ENCODE results near the gene COQ7.

The COQ7 gene

GRCh38 chr16:19073863-19074262 lies 6.4 kb downstream of the COQ7 start:
- peaks cover 49% of the 10 kb centered on the region for H3K36me3 Mint-ChIP-seq
- H3K4me1 Mint-ChIP-seq: no peaks in the 10 kb centered on the region
- H3K9me3 Mint-ChIP-seq: no peaks in the 10 kb centered on the region
- DNase-seq (ENCODE audit: low spot score in 2 of 2) (no peak), ATAC-seq (no peak)
- H3K27ac Mint-ChIP-seq: no peak overlapping the region
- H3K4me3 Mint-ChIP-seq: no peak overlapping the region

- Mint-ChIP-seq H3K4me1 (no peaks in the 10 kb centered on the region), H3K36me3 (peaks cover 51% of the 10 kb centered on the region), H3K9me3 (no peaks in the 10 kb centered on the region)
Observed at GRCh38 chr16:19075511-19075910, 8.1 kb downstream of the COQ7 start.

GRCh38 chr16:19077879-19078278 lies 10.5 kb downstream of the COQ7 start:
- no peaks in the 10 kb centered on the region for H3K4me1 Mint-ChIP-seq
- H3K9me3 Mint-ChIP-seq: no peaks in the 10 kb centered on the region
- no peak overlapping the region for H3K4me3 Mint-ChIP-seq
- no peak overlapping the region for H3K27ac Mint-ChIP-seq
- ATAC-seq: no peak
- peaks cover 45% of the 10 kb centered on the region for H3K36me3 Mint-ChIP-seq
- no peak for DNase-seq (ENCODE audit: low spot score in 2 of 2)

More at GRCh38 chr16:19075511-19075910, 8.1 kb downstream of the COQ7 start:
- Mint-ChIP-seq H3K27ac (no peak overlapping the region), H3K4me3 (no peak overlapping the region)
- ATAC-seq (no peak), DNase-seq (ENCODE audit: low spot score in 2 of 2) (no peak)

GRCh38 chr16:19083670-19084069 lies 16.3 kb downstream of the COQ7 start:
- H3K4me1 Mint-ChIP-seq: peaks cover 6% of the 10 kb centered on the region
- no peak for DNase-seq (ENCODE audit: low spot score in 2 of 2)
- H3K36me3 Mint-ChIP-seq: peaks cover 4% of the 10 kb centered on the region
- no peak overlapping the region for H3K4me3 Mint-ChIP-seq
- H3K27ac Mint-ChIP-seq: no peak overlapping the region
- ATAC-seq: no peak
- H3K9me3 Mint-ChIP-seq: no peaks in the 10 kb centered on the region

GRCh38 chr16:19084139-19084538 lies 16.7 kb downstream of the COQ7 start:
- Mint-ChIP-seq H3K27ac (no peak overlapping the region), H3K4me1 (peaks cover 6% of the 10 kb centered on the region), H3K36me3 (no peaks in the 10 kb centered on the region), H3K9me3 (no peaks in the 10 kb centered on the region), H3K4me3 (no peak overlapping the region)
- ATAC-seq: no peak
- no peak for DNase-seq (ENCODE audit: low spot score in 2 of 2)

- ATAC-seq: no peak
- DNase-seq (ENCODE audit: low spot score in 2 of 2): no peak
- no peaks in the 10 kb centered on the region for H3K36me3 Mint-ChIP-seq
- H3K27ac Mint-ChIP-seq: no peak overlapping the region
- H3K9me3 Mint-ChIP-seq: no peaks in the 10 kb centered on the region
- H3K4me3 Mint-ChIP-seq: no peak overlapping the region
- peaks cover 6% of the 10 kb centered on the region for H3K4me1 Mint-ChIP-seq
Observed at GRCh38 chr16:19084879-19085278, 17.5 kb downstream of the COQ7 start.

GRCh38 chr16:19085679-19086200 lies 18.3 kb downstream of the COQ7 start:
- Mint-ChIP-seq H3K4me3 (peak overlapping the region; percentile 41), H3K27ac (no peak overlapping the region), H3K36me3 (no peaks in the 10 kb centered on the region), H3K9me3 (no peaks in the 10 kb centered on the region), H3K4me1 (peaks cover 6% of the 10 kb centered on the region)
- no peak for DNase-seq (ENCODE audit: low spot score in 2 of 2)
- ATAC-seq: no peak

- Mint-ChIP-seq H3K4me1 (peaks cover 6% of the 10 kb centered on the region), H3K4me3 (peak overlapping the region; percentile 41), H3K27ac (no peak overlapping the region), H3K36me3 (no peaks in the 10 kb centered on the region), H3K9me3 (peaks cover under 1% of the 10 kb centered on the region)
- ATAC-seq (peak; percentile 97), DNase-seq (ENCODE audit: low spot score in 2 of 2) (peak; percentile 86 to 90)
Observed at GRCh38 chr16:19086322-19087199, 19.1 kb downstream of the COQ7 start.

GRCh38 chr16:19088341-19088916 lies 21.0 kb downstream of the COQ7 start:
- DNase-seq (ENCODE audit: low spot score in 2 of 2) (no peak), ATAC-seq (no peak)
- Mint-ChIP-seq H3K4me1 (peaks cover 6% of the 10 kb centered on the region), H3K27ac (no peak overlapping the region), H3K4me3 (no peak overlapping the region), H3K9me3 (peaks cover 3% of the 10 kb centered on the region), H3K36me3 (no peaks in the 10 kb centered on the region)

GRCh38 chr16:19089410-19089955 lies 22.1 kb downstream of the COQ7 start:
- no peak overlapping the region for H3K4me3 Mint-ChIP-seq
- H3K36me3 Mint-ChIP-seq: no peaks in the 10 kb centered on the region
- H3K27ac Mint-ChIP-seq: no peak overlapping the region
- no peak for DNase-seq (ENCODE audit: low spot score in 2 of 2)
- no peak for ATAC-seq
- peaks cover 6% of the 10 kb centered on the region for H3K4me1 Mint-ChIP-seq
- H3K9me3 Mint-ChIP-seq: peaks cover 3% of the 10 kb centered on the region

- Mint-ChIP-seq H3K4me3 (no peak overlapping the region), H3K36me3 (no peaks in the 10 kb centered on the region), H3K9me3 (peaks cover 3% of the 10 kb centered on the region), H3K4me1 (peaks cover 12% of the 10 kb centered on the region), H3K27ac (no peak overlapping the region)
- DNase-seq (ENCODE audit: low spot score in 2 of 2) (no peak), ATAC-seq (no peak)
Observed at GRCh38 chr16:19090916-19091315, 23.5 kb downstream of the COQ7 start.

GRCh38 chr16:19092653-19093410 lies 25.4 kb downstream of the COQ7 start:
- DNase-seq (ENCODE audit: low spot score in 2 of 2) (no peak), ATAC-seq (no peak)
- H3K36me3 Mint-ChIP-seq: no peaks in the 10 kb centered on the region
- peaks cover 6% of the 10 kb centered on the region for H3K4me1 Mint-ChIP-seq
- no peak overlapping the region for H3K4me3 Mint-ChIP-seq
- H3K9me3 Mint-ChIP-seq: peaks cover 5% of the 10 kb centered on the region
- no peak overlapping the region for H3K27ac Mint-ChIP-seq

- H3K4me3 Mint-ChIP-seq: no peak overlapping the region
- peaks cover 6% of the 10 kb centered on the region for H3K4me1 Mint-ChIP-seq
- H3K36me3 Mint-ChIP-seq: no peaks in the 10 kb centered on the region
- no peak overlapping the region for H3K27ac Mint-ChIP-seq
- peaks cover 6% of the 10 kb centered on the region for H3K9me3 Mint-ChIP-seq
- DNase-seq (ENCODE audit: low spot score in 2 of 2) (no peak), ATAC-seq (no peak)
Observed at GRCh38 chr16:19093631-19094541, 26.5 kb downstream of the COQ7 start.

GRCh38 chr16:19094542-19095365 lies 27.3 kb downstream of the COQ7 start:
- ATAC-seq (peak; percentile 37), DNase-seq (ENCODE audit: low spot score in 2 of 2) (no peak)
- H3K4me1 Mint-ChIP-seq: peaks cover 6% of the 10 kb centered on the region
- no peaks in the 10 kb centered on the region for H3K36me3 Mint-ChIP-seq
- no peak overlapping the region for H3K4me3 Mint-ChIP-seq
- H3K9me3 Mint-ChIP-seq: peaks cover 6% of the 10 kb centered on the region
- no peak overlapping the region for H3K27ac Mint-ChIP-seq

Data from stimulated activated effector memory CD8-positive, alpha-beta T cell treated with anti-CD3 and anti-CD28 coated beads, Interleukin-12 subunit alpha, Interleukin-12 subunit beta, amount 100 ng/mL, for 72 hours (primary cell).